Upper lobe of right lung (tissue), 1 donor: ENCODE results near the gene FGF21. TPM values are rescaled to one million over a fixed set of nuclear protein-coding genes. Genes with fewer than 3 reads are reported as not detected.
A peak's percentile ranks its signal among the peaks of the same experiment; 100 is the strongest.

Experiments
- ATAC-seq: fragments of 200-7000 bp; cut with Tn5 transposase; one replicate; pipeline ENCODE4 v1.9.1; 2020; ENCODE audit warnings: mild to moderate bottlenecking, moderate library complexity
- DNase-seq: peaks from one replicate; pipeline ENCODE4 v3.0.0-alpha.2; 2020
- H3K27ac ChIP-seq: fragments of 200-600 bp; one replicate; pipeline ENCODE4 v1.8.0; 2022
- H3K27me3 ChIP-seq: fragments of 200-600 bp; one replicate; pipeline ENCODE4 v1.8.0; 2022; ENCODE audit warnings: mild to moderate bottlenecking
- H3K36me3 ChIP-seq: fragments of 200-600 bp; one replicate; pipeline ENCODE4 v1.8.0; 2022
- H3K4me1 ChIP-seq: fragments of 200-600 bp; one replicate; pipeline ENCODE4 v1.8.0; 2022
- H3K4me3 ChIP-seq: fragments of 200-600 bp; one replicate; pipeline ENCODE4 v1.8.0; 2022; ENCODE audit warnings: mild to moderate bottlenecking
- H3K9me3 ChIP-seq: fragments of 200-600 bp; one replicate; pipeline ENCODE4 v1.8.0; 2022
- intact Hi-C: fragments of 100-400 bp; cut with DNase I; formaldehyde crosslinking; loops from one replicate; pipeline ENCODE4 v1.11.0; 2022
- total RNA-seq: library from RNA; stranded (reverse); fragmentation: NEBNext Ultra II Directional; extraction: Animal tissue kit (Norgen Biotek cat#: 25700); gene quantifications from one replicate; pipeline ENCODE4 v1.2.1, GENCODE V29; 2021
- TF ChIP-seq, protein P1 (sequence below): fragments of 200-600 bp; IDR thresholded peaks from one replicate; pipeline ENCODE4 v1.8.0; 2022; ENCODE audit warnings: antibody characterized with exemption
- donor health status: DM: no; HTN: yes; CAD: no; lungs with severe emphysema.

FGF21 gene
- total RNA-seq, 1 donor from 2014 or later: not detected

DNA sequence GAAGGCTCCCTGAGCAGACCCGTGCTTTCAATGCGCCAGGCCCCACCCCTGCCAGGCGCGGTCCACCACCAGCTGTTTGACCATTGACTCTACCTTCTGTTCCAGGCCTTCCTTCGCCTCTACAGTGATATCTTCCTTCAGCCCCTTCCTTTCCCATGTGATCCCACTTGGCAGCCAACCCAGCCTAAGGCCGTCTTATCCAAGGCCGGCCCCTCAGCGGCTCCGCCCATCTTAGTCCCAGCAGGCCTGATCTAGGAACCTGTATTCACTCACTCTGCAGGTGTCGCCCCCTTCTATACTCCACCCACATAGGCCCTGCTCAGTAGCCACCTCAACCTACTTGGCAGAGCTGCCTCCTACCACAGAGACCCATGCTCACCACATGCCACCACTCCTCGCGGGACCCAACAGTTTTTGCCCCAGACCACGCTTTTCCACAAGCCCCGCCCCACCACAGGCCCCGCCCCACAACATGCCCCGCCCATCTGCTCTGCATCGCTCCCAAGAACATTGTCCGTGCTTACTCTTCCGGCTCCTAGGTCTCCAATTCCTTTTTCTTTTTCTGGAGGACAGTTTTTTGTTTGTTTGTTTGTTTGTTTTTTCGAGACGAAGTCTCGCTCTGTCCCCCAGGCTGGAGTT, 17.8 kb upstream of the FGF21 start:
- no peak overlapping the region for H3K27ac ChIP-seq
- no peaks in the 10 kb centered on the region for H3K9me3 ChIP-seq
- ATAC-seq (no peak), DNase-seq (no peak)
- peaks cover 3% of the 10 kb centered on the region for H3K4me1 ChIP-seq
- H3K4me3 ChIP-seq: peak overlapping the region; percentile 63
- TF ChIP-seq, protein P1, sequence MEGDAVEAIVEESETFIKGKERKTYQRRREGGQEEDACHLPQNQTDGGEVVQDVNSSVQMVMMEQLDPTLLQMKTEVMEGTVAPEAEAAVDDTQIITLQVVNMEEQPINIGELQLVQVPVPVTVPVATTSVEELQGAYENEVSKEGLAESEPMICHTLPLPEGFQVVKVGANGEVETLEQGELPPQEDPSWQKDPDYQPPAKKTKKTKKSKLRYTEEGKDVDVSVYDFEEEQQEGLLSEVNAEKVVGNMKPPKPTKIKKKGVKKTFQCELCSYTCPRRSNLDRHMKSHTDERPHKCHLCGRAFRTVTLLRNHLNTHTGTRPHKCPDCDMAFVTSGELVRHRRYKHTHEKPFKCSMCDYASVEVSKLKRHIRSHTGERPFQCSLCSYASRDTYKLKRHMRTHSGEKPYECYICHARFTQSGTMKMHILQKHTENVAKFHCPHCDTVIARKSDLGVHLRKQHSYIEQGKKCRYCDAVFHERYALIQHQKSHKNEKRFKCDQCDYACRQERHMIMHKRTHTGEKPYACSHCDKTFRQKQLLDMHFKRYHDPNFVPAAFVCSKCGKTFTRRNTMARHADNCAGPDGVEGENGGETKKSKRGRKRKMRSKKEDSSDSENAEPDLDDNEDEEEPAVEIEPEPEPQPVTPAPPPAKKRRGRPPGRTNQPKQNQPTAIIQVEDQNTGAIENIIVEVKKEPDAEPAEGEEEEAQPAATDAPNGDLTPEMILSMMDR: no peak
- H3K27me3 ChIP-seq: no peaks in the 10 kb centered on the region
- intact Hi-C loops: no loop called here
- H3K36me3 ChIP-seq: no peaks in the 10 kb centered on the region

- Histone ChIP-seq H3K27me3 (no peaks in the 10 kb centered on the region), H3K4me3 (peak overlapping the region; percentile 63), H3K27ac (peak overlapping the region; percentile 76), H3K4me1 (peaks cover 3% of the 10 kb centered on the region), H3K36me3 (no peaks in the 10 kb centered on the region), H3K9me3 (no peaks in the 10 kb centered on the region)
- TF ChIP-seq, protein P1: peak; percentile 19
- ATAC-seq (peak; percentile 94), DNase-seq (peak; percentile 97)
- intact Hi-C loops: no loop called here
Measured at GRCh38 chr19:48738557-48739403, 16.5 kb upstream of the FGF21 start.

GRCh38 chr19:48739404-48740163, 15.7 kb upstream of the FGF21 start:
- no peak for ATAC-seq
- peak overlapping the region; percentile 63 for H3K4me3 ChIP-seq
- H3K27ac ChIP-seq: peak overlapping the region; percentile 76
- intact Hi-C loops: no loop called here
- H3K36me3 ChIP-seq: no peaks in the 10 kb centered on the region
- TF ChIP-seq, protein P1: no peak
- H3K4me1 ChIP-seq: peaks cover 3% of the 10 kb centered on the region
- no peak for DNase-seq
- no peaks in the 10 kb centered on the region for H3K27me3 ChIP-seq
- no peaks in the 10 kb centered on the region for H3K9me3 ChIP-seq

- Histone ChIP-seq H3K36me3 (no peaks in the 10 kb centered on the region), H3K4me1 (peaks cover 3% of the 10 kb centered on the region), H3K9me3 (no peaks in the 10 kb centered on the region), H3K27ac (peak within 1 kb of the TSS; percentile 76), H3K4me3 (peak within 1 kb of the TSS; percentile 63), H3K27me3 (no peaks in the 10 kb centered on the region)
- peak; percentile 8 for ATAC-seq
- intact Hi-C loops: no loop called here
- TF ChIP-seq, protein P1: no peak
- DNase-seq: no peak
Measured at GRCh38 chr19:48740164-48740972, 15.0 kb upstream of the FGF21 start, which contains the start of gene RASIP1. RASIP1 (minus strand) TSS chr19:48740610; CDS start chr19:48740282, 328 bp downstream.
